ENCODE data around the gene PDLIM5.

Gene PDLIM5

GRCh38 chr4:94498502-94498901 lies 46.8 kb downstream of the PDLIM5 start:
- ATAC-seq: no peak
- TF ChIP-seq ZFP30 (CRISPR knock-in tag; IDR thresholded peaks at IDR 0.05) (no peak), ZNF70 (CRISPR knock-in tag; IDR thresholded peaks at IDR 0.05) (no peak), ISL1 (CRISPR knock-in tag; IDR thresholded peaks at IDR 0.05) (no peak), POU6F1 (CRISPR knock-in tag; IDR thresholded peaks at IDR 0.05; ENCODE audit: borderline replicate concordance, low read depth) (no peak), BACH2 (CRISPR knock-in tag; IDR thresholded peaks at IDR 0.05; ENCODE audit: borderline replicate concordance) (no peak), PPARA (CRISPR knock-in tag; IDR thresholded peaks at IDR 0.05; ENCODE audit: borderline replicate concordance) (no peak), RARB (CRISPR knock-in tag; IDR thresholded peaks at IDR 0.05) (no peak), GLIS3 (CRISPR knock-in tag; IDR thresholded peaks at IDR 0.05) (no peak), ARNTL (CRISPR knock-in tag; IDR thresholded peaks at IDR 0.05; ENCODE audit: borderline replicate concordance, low read depth) (no peak), SNAI2 (CRISPR knock-in tag; IDR thresholded peaks at IDR 0.05) (no peak), TCF4 (CRISPR knock-in tag; IDR thresholded peaks at IDR 0.05; ENCODE audit: borderline replicate concordance) (no peak)

- no peak for TF ChIP-seq ZFP30 (CRISPR knock-in tag; IDR thresholded peaks at IDR 0.05)
- TF ChIP-seq ZNF70 (CRISPR knock-in tag; IDR thresholded peaks at IDR 0.05): no peak
- TF ChIP-seq CSDC2 (CRISPR knock-in tag; IDR thresholded peaks at IDR 0.05): no peak
- TF ChIP-seq POU6F1 (CRISPR knock-in tag; IDR thresholded peaks at IDR 0.05; ENCODE audit: borderline replicate concordance, low read depth): no peak
- no peak for TF ChIP-seq ISL1 (CRISPR knock-in tag; IDR thresholded peaks at IDR 0.05)
- TF ChIP-seq GLIS3 (CRISPR knock-in tag; IDR thresholded peaks at IDR 0.05): no peak
- no peak for TF ChIP-seq ZFP3 (CRISPR knock-in tag; IDR thresholded peaks at IDR 0.05)
- no peak for TF ChIP-seq ESRRG (CRISPR knock-in tag; IDR thresholded peaks at IDR 0.05)
- no peak for TF ChIP-seq PATZ1 (CRISPR knock-in tag; IDR thresholded peaks at IDR 0.05; ENCODE audit: borderline replicate concordance)
- TF ChIP-seq RARB (CRISPR knock-in tag; IDR thresholded peaks at IDR 0.05): no peak
- TF ChIP-seq OSR1 (CRISPR knock-in tag; IDR thresholded peaks at IDR 0.05): no peak
- no peak for TF ChIP-seq ZNF565 (CRISPR knock-in tag; conservative IDR thresholded peaks at IDR 0.05; ENCODE audit: low read depth)
- no peak for TF ChIP-seq ZNF8 (CRISPR knock-in tag; IDR thresholded peaks at IDR 0.05)
- TF ChIP-seq TOX (CRISPR knock-in tag; IDR thresholded peaks at IDR 0.05; ENCODE audit: borderline replicate concordance): no peak
- no peak for TF ChIP-seq TSHZ2 (CRISPR knock-in tag; IDR thresholded peaks at IDR 0.05)
- no peak for TF ChIP-seq SNAI2 (CRISPR knock-in tag; IDR thresholded peaks at IDR 0.05)
- no peak for TF ChIP-seq CSRNP3 (CRISPR knock-in tag; IDR thresholded peaks at IDR 0.05)
- TF ChIP-seq CREB5 (CRISPR knock-in tag; IDR thresholded peaks at IDR 0.05; ENCODE audit: low read depth): no peak
- no peak for TF ChIP-seq BACH2 (CRISPR knock-in tag; IDR thresholded peaks at IDR 0.05; ENCODE audit: borderline replicate concordance)
- TF ChIP-seq ARNTL (CRISPR knock-in tag; IDR thresholded peaks at IDR 0.05; ENCODE audit: borderline replicate concordance, low read depth): no peak
- no peak for ATAC-seq
Measured at GRCh38 chr4:94500685-94501084, 48.9 kb downstream of the PDLIM5 start.

All from SK-N-SH treated with all-trans-retinoic acid at 6 μM for 48 hours (cell line).